ENCODE measurements around the gene LYZL2.
A peak's percentile ranks its signal among the peaks of the same experiment; 100 is the strongest.
"Not testable (repeated sequence)": the region's sequence is repeated elsewhere in the genome, so short reads cannot be mapped to it uniquely, and the experiment has no call there.

Gene LYZL2

DNA sequence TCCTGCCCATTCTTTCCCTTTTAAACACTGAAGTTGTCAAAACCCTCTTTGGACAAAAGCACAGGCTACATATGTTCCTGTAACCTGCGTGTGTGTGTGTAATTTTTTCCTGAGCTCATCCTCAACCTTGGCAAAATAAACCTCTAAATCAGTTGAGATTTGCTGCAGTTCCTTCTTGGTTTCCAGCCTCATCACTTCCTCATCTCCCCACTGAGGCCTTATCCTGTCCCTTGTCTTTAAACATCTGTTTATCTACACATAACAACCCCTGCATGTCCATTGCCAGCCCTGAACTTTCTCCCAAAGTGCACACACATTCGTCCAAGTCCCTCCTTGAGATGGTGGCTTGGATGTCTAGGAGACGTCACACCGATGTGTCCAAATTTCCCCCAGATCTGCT, 35.5 kb downstream of the LYZL2 start:
- no peak for DNase-seq (ENCODE audit: low spot score)

DNA sequence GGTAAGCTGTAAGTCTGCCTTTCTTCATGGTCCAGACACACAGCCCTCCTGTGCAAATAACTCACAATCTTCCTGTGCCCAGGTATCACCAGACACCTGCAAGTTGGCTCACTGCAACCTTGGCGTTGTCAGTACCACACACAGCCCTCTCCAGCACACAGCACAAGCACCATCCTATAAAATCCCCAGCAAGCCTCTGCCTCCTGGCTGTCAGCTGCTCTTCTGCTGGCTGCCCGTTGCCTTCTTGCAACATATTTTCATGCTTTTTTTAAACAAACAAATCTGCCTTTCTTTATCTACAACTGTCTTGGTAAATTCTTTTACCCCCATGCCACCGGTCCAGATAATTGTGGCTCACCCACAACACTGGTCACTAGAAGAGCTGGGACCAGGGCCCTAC, 36.8 kb downstream of the LYZL2 start:
- DNase-seq (ENCODE audit: low spot score) = not testable (repeated sequence)

DNA sequence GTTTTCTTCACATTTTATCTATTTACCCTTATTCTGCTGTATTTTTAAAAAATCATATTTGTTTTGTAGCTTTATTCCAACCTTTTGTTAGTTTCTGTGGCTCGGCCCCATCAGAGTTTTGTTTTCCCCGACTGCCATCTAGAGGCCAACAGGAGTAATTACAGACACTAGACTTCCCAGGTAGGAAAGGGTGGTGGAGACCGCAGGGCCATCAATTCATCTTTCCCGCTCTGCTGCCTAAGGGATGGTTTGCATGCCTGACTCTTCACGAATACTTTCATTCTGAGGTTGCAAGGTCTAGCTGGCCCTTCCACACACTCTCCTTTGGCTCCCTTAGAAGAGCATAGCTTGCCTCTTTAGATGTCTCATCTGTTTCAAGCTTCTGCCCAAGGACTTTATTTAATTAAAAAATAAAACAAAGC, 38.3 kb downstream of the LYZL2 start:
- peak; percentile 61 for DNase-seq (ENCODE audit: low spot score)

DNA sequence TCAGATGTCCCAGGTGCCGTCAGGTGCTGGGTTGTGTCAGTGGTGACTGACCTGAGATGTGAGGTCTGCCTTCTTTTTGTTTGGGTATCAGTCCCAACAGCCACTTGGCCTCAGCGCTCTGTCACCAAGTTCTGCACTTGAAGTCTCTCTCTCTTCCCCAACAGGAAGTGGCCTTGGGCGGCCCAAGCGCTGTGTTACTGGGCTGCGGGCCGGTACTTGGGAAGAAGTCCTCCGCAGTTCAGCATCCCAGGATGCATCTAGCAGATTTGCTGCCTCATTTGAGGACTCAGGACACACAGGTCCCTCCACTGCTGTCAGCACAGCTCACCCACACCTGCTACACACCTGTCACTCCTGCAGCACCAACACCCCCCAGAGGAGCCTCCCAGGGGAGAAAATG, 40.1 kb downstream of the LYZL2 start:
- DNase-seq (ENCODE audit: low spot score) = no peak

DNA sequence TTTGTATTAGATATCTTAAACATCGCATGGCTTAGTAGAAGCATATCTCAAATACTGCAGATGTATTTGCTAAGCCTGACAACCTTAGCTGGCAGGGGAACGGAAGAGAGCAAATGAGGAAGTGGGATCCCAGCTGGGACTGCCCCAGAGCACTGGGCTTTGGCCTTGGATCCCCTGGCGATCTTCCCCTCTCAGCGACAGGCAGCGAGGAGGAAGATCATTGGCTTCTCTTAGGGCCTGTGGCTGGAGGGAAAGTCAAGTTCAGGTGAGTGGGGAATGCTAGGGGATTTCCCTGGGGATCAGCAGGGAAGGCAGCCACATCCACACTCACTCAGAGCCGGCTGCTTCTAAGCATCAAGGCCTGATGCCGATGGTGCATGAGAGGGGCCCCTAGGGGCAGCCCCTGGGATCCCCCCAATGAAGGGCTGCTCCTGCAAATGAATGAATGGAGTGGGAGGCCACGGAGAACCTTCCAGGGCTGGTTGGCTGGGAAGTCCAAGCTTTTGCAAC, 42.0 kb downstream of the LYZL2 start:
- DNase-seq (ENCODE audit: low spot score) = peak; percentile 53

DNA sequence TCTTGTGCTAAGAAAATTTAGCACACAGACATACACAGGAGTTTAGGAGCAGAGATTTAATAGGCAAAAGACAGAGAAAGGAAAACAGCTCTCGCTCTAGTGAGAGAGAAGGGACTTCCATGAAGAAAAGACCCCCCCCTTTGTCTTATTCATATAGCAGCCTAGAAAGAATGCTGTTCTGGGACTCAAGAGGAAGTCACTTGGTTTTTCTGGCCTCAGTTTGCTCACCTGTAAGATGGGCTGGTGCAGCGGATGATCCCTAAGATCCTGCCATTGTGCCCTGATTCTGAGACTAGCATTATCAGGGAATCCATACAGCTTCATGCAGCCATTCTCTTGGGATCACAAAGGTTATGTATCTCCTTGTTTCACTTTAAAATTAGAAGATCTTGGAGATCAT, 42.7 kb downstream of the LYZL2 start:
- DNase-seq (ENCODE audit: low spot score) = no peak

DNA sequence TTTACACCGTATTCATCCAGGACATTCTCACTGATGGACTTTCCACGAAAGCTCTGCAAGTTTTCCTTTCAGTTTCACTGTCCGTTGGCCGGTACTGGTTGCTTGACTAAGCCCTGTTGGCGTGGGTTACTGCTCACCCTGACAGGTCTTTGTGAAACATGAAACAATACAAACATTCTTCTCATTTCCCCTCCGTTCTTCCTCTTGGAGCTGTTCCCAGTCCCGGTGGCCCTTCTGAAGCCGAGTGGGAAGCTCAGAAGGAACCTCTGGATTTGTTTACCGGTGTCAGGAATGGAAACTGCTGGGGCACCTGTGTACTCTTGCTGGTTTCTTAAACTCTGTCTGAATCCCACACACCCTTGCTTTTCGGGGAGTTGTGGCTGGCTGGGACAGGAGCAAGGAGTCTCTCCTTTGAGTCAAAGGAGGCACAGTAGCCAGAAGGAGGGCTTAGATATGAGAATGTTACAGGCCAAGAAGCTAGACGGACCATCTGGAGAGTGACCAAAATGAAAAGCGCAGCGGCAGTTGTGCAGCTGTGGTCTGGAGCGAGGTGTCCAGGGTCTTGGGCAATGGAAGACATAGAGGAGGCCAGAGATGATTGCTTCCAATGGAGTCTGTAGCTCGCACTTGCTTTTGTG, 45.7 kb downstream of the LYZL2 start:
- peak; percentile 67 for DNase-seq (ENCODE audit: low spot score)

DNA sequence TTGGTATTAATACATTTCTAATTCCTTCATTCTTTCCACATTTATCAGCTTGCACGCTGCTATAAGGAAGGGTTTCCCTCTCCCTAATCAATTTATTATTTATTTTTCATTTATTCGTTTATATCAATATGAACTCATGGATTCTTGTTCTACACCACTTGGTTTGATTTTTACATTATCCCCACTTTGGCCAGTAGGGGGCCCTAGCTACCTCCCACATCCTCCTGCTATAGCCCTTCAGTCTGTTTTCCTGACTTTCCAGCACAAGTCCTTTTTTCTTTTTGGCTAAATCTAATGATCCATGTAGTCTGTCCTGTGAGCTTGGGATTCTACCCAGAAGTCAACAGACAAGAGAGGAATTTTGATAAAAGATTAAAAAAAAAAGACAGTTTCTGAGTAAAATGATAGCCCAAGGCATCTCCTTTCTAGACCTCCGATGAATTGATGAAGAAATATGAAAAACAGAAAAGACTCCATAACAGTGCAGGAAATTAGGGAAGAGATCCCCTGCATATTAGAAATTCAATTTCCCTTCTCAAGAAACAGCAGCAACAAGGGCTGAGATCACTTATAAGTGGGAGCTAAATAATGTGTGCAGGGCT, 47.7 kb downstream of the LYZL2 start:
- peak; percentile 45 for DNase-seq (ENCODE audit: low spot score)

DNA sequence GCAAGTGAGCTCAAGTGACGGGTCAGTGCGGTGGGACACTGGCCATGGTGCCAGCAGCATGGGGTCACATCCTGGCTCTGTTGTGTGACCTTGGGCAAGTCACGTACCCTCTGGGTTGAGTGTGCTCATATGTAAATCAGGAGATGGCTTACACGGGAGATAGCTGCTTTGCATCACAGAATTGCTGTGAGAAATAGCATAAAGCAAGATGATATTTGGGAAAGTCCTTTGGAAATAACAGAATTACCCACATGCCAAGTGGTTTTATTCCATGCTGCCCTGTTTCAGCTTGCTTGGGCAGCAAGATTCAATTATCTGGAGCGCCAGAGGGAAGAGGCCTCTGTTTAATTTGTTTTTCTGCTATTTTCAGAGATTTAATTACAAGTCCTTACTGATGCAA, 48.9 kb downstream of the LYZL2 start:
- no peak for DNase-seq (ENCODE audit: low spot score)

DNA sequence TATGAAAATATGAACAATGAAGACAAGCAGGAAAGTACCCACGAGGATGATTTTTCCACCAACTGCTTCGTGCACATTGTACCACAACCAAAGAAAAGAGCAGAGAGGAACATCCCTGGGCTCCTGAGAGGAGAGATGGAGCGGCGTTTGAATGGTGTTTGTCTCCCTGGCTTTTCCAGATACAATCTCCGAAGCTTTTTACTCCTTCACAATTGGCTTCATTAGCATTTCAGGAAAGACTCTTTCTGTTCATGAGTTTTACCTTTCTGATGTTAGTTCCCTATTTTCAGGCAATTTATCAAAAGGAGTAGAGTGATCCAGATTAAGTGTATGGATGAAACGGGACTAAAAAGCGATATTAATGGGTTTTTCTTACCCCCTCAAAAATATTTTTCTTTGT, 49.3 kb downstream of the LYZL2 start:
- DNase-seq (ENCODE audit: low spot score) = no peak

DNA sequence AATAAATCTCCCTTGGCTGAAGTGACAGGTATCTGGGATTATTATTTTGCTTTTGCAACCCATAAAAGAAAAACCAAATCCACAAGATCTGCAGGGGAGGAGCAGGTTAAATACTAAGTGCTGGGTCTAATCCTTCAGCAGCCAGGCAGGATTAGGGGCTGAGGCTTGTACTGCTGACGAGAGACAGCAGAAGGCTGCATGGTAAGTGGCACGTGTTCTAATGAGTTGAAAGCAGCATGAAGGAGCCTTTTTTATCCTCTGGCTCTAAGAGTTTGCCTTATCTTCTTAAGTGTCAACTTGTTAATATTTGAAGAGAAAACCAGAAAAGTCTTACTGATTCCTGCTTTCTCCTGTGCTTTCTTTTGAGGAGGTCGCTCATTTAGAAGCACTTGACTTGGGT, 50.0 kb downstream of the LYZL2 start:
- no peak for DNase-seq (ENCODE audit: low spot score)

DNA sequence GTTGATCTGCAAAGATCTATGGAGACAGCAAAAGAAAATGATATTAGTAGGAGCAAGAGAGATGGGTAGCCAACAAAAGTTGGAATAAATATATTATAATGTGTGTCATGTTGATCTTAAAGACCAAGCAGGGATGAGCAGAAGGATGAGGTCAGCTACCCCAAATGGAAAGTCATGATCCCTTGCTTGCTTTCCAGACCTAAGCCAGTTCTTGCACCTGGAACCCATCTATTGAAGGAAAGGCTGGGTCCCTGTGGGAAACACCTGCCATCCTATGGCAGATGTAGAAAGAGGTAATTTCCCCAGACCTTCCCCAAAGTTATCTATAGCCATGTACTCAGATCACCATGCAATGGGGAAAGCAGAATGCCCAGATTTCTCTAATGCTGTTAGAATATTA, 52.5 kb downstream of the LYZL2 start:
- no peak for DNase-seq (ENCODE audit: low spot score)

DNA sequence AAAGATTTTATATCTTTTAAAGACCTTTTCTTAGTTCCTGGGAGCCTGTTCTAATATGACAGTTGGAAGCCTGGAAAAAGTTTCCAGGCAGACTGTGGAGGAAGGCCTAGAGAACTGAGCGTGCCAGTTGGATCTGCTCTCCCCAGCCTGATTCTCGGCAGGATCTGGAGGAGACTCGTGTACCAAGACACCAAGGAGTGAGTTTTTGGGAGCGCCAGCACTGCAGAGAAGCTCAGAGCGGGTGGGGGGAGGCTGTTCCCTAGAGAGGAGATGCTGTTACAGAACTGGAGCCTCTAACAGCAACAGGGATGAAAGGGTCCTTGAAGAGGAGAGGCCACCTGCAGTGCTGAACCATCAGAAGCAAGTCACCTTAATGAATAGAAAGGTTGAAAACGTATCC, 52.9 kb downstream of the LYZL2 start:
- DNase-seq (ENCODE audit: low spot score) = no peak

DNA sequence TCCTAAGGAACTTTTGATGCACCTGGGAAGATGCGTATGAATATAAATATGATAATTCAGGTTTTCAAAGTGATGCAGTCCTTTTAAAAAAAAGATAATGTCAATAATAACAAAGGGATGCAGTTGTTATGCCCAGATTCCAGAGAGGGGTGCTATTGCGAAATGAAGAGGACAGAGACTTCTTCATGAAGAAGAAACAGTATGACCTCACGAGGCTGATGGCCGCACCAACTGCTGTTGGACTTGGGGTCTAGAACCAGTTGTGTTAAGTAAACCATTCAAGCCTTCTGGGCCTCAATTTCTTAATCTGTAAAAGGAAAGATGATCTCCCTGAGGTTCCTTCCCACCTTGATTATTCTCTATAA, 55.1 kb downstream of the LYZL2 start:
- no peak for DNase-seq (ENCODE audit: low spot score)

DNA sequence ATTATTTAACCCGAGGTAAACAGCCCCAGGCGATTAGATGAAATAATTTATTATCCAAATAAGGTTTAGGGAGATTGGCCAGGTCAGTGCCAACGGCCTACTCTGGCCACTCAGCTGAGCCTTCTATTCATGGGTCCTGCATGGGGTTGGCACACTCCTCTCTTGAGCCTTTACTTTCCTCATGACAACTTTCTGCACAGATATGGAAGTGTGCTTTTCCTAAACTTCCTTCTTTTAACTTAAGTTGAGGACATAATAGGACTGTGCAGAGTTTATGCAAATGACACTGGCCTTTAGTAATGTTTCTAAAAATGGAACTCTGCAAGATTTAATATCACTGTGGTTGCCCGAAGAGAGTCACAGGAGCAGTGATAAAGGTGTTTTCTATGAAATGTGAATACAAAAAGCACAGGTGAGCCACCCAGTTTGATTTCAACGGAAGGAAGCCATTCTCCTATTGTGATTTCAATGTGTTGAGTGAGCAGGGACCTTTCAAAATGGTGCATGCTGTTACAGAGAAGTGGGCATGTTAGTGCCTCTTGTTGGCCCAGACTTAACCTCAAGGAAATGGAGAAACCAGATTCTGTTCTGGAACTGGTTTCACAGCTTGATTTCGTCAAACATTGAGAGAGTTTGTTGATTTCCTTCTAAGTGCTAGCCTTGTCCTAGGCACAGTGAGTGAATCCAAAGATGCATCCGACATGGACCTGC, 55.7 kb downstream of the LYZL2 start:
- no peak for DNase-seq (ENCODE audit: low spot score)

DNA sequence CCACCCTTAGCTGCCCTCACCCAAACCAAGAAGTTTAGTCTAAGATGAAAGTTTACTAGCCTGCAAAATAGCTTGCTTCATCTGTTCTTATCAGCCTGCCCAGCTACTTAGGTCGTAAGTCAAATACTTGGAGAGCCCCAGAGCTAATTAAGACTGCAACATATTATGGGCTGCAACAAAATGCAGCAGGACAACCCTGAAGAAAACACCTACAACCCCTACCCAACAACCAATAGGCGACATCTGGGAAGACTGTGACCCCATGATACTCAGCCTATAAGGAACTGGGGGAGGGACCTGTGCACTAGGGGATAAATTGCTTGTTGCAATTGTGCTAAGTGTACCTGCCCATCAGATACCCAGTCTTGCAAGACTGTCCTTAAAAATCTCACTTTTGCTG, 64.1 kb downstream of the LYZL2 start:
- DNase-seq (ENCODE audit: low spot score) = no peak

DNA sequence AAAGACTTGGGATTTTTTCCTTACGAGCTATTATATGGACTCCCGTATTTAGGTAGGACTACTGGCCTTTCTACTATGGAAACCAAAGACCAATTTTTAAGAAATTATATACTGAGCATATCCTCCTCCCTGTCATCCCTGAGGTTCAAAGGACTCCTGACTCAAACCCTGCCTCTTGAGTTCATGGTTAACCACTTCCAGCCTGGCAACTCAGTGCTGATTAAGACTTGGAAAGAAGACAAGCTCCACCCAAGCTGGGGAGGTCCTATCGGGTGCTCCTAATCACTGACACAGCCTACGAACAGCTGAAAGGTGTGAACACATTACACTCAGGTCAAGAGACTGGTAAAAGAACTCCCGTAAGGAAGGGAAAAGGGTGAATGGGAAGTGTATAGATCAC, 66.8 kb downstream of the LYZL2 start:
- no peak for DNase-seq (ENCODE audit: low spot score)
